ENCODE results near the gene TTC8. TPM values are rescaled to one million over a fixed set of nuclear protein-coding genes. Genes with fewer than 3 reads are reported as not detected.

The TTC8 gene
- total and polyA plus RNA-seq, 9 donors, result 40.3 to 98.1 (median 66.4) TPM

DNA sequence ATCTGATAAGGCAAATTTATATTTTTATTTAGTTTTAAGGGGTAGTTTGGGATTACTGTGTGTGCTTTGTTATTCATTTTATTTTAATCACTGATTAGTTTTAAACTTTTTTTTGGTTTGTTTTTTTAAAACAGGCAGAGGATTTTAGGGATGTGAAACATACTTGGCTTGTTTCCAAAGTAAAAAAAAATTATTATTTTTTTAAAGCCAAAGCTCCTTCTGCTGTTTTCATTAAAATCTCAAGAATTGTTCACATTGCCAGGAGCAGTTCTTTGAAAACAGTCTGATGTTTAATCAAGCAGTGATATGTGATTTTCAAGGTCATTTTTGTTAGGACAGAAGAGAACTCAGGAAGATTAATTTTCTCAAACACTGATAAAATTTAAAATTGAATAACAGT, 11.2 kb downstream of the TTC8 start:
- TF ChIP-seq POLR2A (IDR thresholded peaks at IDR 0.05) (no peak), EP300 (IDR thresholded peaks at IDR 0.05) (no peak)
- TF ChIP-seq, protein P1, sequence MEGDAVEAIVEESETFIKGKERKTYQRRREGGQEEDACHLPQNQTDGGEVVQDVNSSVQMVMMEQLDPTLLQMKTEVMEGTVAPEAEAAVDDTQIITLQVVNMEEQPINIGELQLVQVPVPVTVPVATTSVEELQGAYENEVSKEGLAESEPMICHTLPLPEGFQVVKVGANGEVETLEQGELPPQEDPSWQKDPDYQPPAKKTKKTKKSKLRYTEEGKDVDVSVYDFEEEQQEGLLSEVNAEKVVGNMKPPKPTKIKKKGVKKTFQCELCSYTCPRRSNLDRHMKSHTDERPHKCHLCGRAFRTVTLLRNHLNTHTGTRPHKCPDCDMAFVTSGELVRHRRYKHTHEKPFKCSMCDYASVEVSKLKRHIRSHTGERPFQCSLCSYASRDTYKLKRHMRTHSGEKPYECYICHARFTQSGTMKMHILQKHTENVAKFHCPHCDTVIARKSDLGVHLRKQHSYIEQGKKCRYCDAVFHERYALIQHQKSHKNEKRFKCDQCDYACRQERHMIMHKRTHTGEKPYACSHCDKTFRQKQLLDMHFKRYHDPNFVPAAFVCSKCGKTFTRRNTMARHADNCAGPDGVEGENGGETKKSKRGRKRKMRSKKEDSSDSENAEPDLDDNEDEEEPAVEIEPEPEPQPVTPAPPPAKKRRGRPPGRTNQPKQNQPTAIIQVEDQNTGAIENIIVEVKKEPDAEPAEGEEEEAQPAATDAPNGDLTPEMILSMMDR (IDR thresholded peaks at IDR 0.05), result no peak
- intact Hi-C loops (cut with DNase I), result no loop called here
- Histone ChIP-seq H3K27ac (peak overlapping the region in 1 of 2 donors; percentile 87), H3K36me3 (no peaks in the 10 kb centered on the region), H3K4me3 (no peak overlapping the region), H3K27me3 (no peaks in the 10 kb centered on the region), H3K9me3 (no peaks in the 10 kb centered on the region), H3K4me1 (ENCODE audit: insufficient read depth) (peaks cover 22% of the 10 kb centered on the region)
- no peak for DNase-seq

DNA sequence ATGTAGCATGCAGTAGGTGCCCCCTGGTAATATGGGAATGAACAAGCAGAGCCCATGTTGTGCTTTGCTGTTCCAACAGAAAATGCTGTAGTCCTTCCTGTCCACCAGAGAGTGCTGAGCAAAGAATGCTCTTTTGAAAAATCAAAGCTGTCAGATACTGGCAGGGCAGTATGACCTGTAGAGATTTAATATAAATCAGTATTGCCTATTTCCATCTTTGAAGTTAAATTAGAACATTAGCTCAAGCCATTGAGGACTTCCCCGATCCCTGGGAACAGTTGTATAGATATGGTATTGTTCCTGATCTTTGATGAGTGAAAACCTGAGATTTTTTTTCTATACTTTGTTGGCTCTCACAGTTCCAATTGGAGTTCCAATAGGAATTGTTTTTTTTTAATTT, 13.0 kb downstream of the TTC8 start:
- H3K27me3 ChIP-seq, result no peaks in the 10 kb centered on the region

DNA sequence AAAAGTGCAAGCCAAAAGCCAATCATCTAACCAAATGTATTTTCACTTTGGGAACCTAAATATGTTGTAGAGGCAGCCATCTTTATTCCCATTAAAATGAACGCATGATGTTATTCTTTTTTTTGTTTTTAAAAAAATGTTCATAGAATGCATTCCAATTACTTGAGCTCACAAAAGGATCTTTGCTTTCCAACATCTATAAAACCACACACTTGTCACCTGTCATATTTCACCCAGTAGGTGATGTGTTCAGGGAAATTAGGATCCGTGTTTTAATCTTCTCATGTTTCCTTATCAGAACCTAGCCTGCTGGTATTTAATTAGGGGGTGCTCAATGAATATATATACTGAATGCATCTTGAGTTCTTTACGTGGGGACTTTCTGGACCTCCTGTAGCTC, 13.6 kb downstream of the TTC8 start:
- WGBS, 3 donors, result 64 to 78% (median 76%) methylated on average over 3 of the region's 3 CpGs
- no peaks in the 10 kb centered on the region for H3K9me3 ChIP-seq

More for the DNA sequence above, 13.0 kb downstream of the TTC8 start:
- WGBS, 3 donors, result 61 to 78% (median 64%) methylated on average over 1 of the region's 1 CpG
- Histone ChIP-seq H3K36me3 (no peaks in the 10 kb centered on the region), H3K27ac (peak overlapping the region in 1 of 2 donors; percentile 87), H3K4me1 (ENCODE audit: insufficient read depth) (peaks cover 17% of the 10 kb centered on the region), H3K4me3 (no peak overlapping the region), H3K9me3 (no peaks in the 10 kb centered on the region)
- TF ChIP-seq EP300 (IDR thresholded peaks at IDR 0.05), result no peak
- intact Hi-C loops (cut with DNase I), result no loop called here
- no peak for DNase-seq

DNA sequence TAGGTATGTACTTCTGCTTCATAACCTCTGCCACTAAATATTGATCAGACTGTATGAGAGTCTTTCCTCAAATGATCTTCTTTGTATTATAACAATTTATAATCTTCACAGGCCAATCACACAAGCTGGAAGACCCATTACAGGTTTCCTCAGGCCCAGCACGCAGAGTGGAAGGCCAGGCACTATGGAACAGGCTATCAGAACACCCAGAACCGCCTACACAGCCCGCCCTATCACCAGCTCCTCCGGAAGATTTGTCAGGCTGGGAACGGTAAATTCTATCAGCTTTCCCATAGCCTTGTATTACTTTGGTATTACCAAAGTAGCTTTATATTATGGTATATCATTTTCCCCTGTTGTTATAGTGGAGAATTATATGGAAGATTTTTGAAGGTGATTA, 16.5 kb downstream of the TTC8 start:
- H3K27me3 ChIP-seq, result no peaks in the 10 kb centered on the region
- WGBS, 3 donors, result 84 to 93% (median 85%) methylated on average over 5 of the region's 5 CpGs
- intact Hi-C loops (cut with DNase I), result no loop called here
- no peaks in the 10 kb centered on the region for H3K36me3 ChIP-seq
- peaks cover 10% of the 10 kb centered on the region for H3K4me1 ChIP-seq (ENCODE audit: insufficient read depth)
- H3K9me3 ChIP-seq, result no peaks in the 10 kb centered on the region
- DNase-seq, result no peak
- TF ChIP-seq EP300 (IDR thresholded peaks at IDR 0.05) (no peak), POLR2A (IDR thresholded peaks at IDR 0.05) (no peak)
- TF ChIP-seq, protein P1 (IDR thresholded peaks at IDR 0.05), result no peak
- no peak overlapping the region for H3K4me3 ChIP-seq
- no peak overlapping the region for H3K27ac ChIP-seq

More for the DNA sequence above, 13.6 kb downstream of the TTC8 start:
- Histone ChIP-seq H3K36me3 (no peaks in the 10 kb centered on the region), H3K27ac (peak overlapping the region in 1 of 2 donors; percentile 87), H3K4me1 (ENCODE audit: insufficient read depth) (peaks cover 15% of the 10 kb centered on the region), H3K4me3 (no peak overlapping the region), H3K27me3 (no peaks in the 10 kb centered on the region)
- DNase-seq, result no peak
- intact Hi-C loops (cut with DNase I), result no loop called here
- TF ChIP-seq, protein P1 (IDR thresholded peaks at IDR 0.05), result no peak
- no peak for TF ChIP-seq POLR2A (IDR thresholded peaks at IDR 0.05)

DNA sequence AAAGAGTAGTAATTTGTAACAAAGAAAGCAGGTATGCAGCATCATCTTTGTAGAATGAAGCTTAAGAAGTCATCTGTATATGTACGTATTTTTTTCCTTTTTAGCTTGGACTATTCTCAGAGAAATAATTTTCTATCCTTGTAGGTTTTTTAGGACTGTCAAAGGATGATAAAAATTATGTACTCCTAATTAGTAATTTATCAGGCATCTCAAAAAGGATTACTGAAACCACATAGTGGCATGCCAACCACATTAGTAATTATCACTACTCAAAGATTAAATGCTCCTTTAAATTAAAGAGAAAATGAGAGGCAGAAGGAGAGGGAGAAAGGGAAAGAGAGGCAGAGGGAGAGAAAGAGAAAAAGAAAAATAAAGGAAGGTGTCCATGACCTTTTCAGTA, 17.3 kb downstream of the TTC8 start:
- no peaks in the 10 kb centered on the region for H3K36me3 ChIP-seq
- DNase-seq, result no peak
- no peaks in the 10 kb centered on the region for H3K9me3 ChIP-seq
- H3K27ac ChIP-seq, result no peak overlapping the region
- no peaks in the 10 kb centered on the region for H3K27me3 ChIP-seq
- TF ChIP-seq, protein P1 (IDR thresholded peaks at IDR 0.05), result no peak
- TF ChIP-seq EP300 (IDR thresholded peaks at IDR 0.05) (no peak), POLR2A (IDR thresholded peaks at IDR 0.05) (no peak)
- H3K4me1 ChIP-seq (ENCODE audit: insufficient read depth), result peaks cover 9% of the 10 kb centered on the region
- H3K4me3 ChIP-seq, result no peak overlapping the region
- intact Hi-C loops (cut with DNase I), result no loop called here
- WGBS, 3 donors, result 67 to 79% (median 73%) methylated on average over 1 of the region's 1 CpG
